Effector CD4-positive, alpha-beta T cell (primary cell): Measurements from ENCODE around the gene ZCCHC3.

Experiments used
- DNase-seq: peaks from one replicate; pipeline ENCODE4 v3.0.0-alpha.2; 2020

ZCCHC3 gene

GRCh38 chr20:286508-286907 is 10.9 kb upstream of the ZCCHC3 start:
- DNase-seq: no peak

- no peak for DNase-seq
These were observed 8.2 kb upstream of the ZCCHC3 start for GRCh38 chr20:288956-289692.

- no peak for DNase-seq
These were observed 7.7 kb upstream of the ZCCHC3 start for GRCh38 chr20:289693-290083.

- peak; percentile 68 for DNase-seq
These were observed 7.1 kb upstream of the ZCCHC3 start, which contains the start of gene C20orf96 for GRCh38 chr20:290084-290831. Gene C20orf96 (minus strand): TSS chr20:290750. CDS start chr20:290610, 140 bp downstream.

- no peak for DNase-seq
These were observed 2.8 kb upstream of the ZCCHC3 start for GRCh38 chr20:294602-295001.

- no peak for DNase-seq
These were observed 1.6 kb upstream of the ZCCHC3 start for GRCh38 chr20:295804-296203.

- DNase-seq: peak; percentile 15
These were observed 780 bp downstream of the ZCCHC3 start for GRCh38 chr20:297925-298775.

GRCh38 chr20:298776-299391 is 1.5 kb downstream of the ZCCHC3 start:
- DNase-seq: no peak

- no peak for DNase-seq
These were observed 3.1 kb downstream of the ZCCHC3 start for GRCh38 chr20:300345-300990.

GRCh38 chr20:301886-302848 is 4.8 kb downstream of the ZCCHC3 start:
- DNase-seq: no peak

GRCh38 chr20:305745-306144 is 8.4 kb downstream of the ZCCHC3 start:
- no peak for DNase-seq

GRCh38 chr20:308427-309038 is 11.2 kb downstream of the ZCCHC3 start:
- no peak for DNase-seq

GRCh38 chr20:309306-309840 is 12.0 kb downstream of the ZCCHC3 start:
- no peak for DNase-seq

- peak; percentile 51 for DNase-seq
These were observed 12.7 kb downstream of the ZCCHC3 start for GRCh38 chr20:309841-310644.

GRCh38 chr20:310645-311044 is 13.3 kb downstream of the ZCCHC3 start:
- no peak for DNase-seq

GRCh38 chr20:311609-312008 is 14.2 kb downstream of the ZCCHC3 start:
- DNase-seq: no peak

GRCh38 chr20:312067-312466 is 14.7 kb downstream of the ZCCHC3 start:
- DNase-seq: no peak

- DNase-seq: no peak
These were observed 15.5 kb downstream of the ZCCHC3 start for GRCh38 chr20:312866-313265.

GRCh38 chr20:313402-313801 is 16.0 kb downstream of the ZCCHC3 start:
- no peak for DNase-seq
